Endodermal cell (in vitro differentiated cells): ENCODE measurements around the gene AZIN2. TPM values are rescaled to one million over a fixed set of nuclear protein-coding genes. Genes with fewer than 3 reads are reported as not detected.

Source experiments
- DNase-seq: peaks from one replicate; pipeline ENCODE4 v3.0.0-alpha.2; 2017
- H3K27ac ChIP-seq: 2 replicates; pipeline ENCODE4 v1.5.1; 2013; ENCODE audit warnings: mild to moderate bottlenecking, low read depth, low read length, moderate library complexity
- H3K27me3 ChIP-seq: 2 replicates; pipeline ENCODE4 v1.6.1; 2013; ENCODE audit warnings: mild to moderate bottlenecking, low read length, moderate library complexity; ENCODE audit not compliant: insufficient read depth, control insufficient read depth, poor library complexity, severe bottlenecking
- H3K36me3 ChIP-seq: 2 replicates; pipeline ENCODE4 v1.7.0; 2013; ENCODE audit warnings: mild to moderate bottlenecking, low read length, moderate library complexity; ENCODE audit not compliant: control insufficient read depth, insufficient read depth
- H3K4me1 ChIP-seq: one replicate; pipeline ENCODE4 v1.7.0; 2013; ENCODE audit warnings: low read length; ENCODE audit not compliant: control insufficient read depth, insufficient read depth
- H3K4me3 ChIP-seq: 2 replicates; pipeline ENCODE4 v1.5.1; 2013; ENCODE audit warnings: mild to moderate bottlenecking, low read length, moderate library complexity
- H3K9ac ChIP-seq: 2 replicates; pipeline ENCODE4 v1.6.1; 2013; ENCODE audit warnings: mild to moderate bottlenecking, low read length, moderate library complexity; ENCODE audit not compliant: poor library complexity, severe bottlenecking; ENCODE audit errors: extremely low read depth
- H3K9me3 ChIP-seq: 2 replicates; pipeline ENCODE4 v1.6.1; 2013; ENCODE audit warnings: mild to moderate bottlenecking, low read length, moderate library complexity; ENCODE audit not compliant: control insufficient read depth
- H3K27ac Mint-ChIP-seq: 2 replicates; pipeline ENCODE4 v1.8.0; 2020; ENCODE audit warnings: mixed read lengths
- H3K27me3 Mint-ChIP-seq: 2 replicates; pipeline ENCODE4 v1.8.0; 2021; ENCODE audit warnings: mild to moderate bottlenecking, mixed read lengths; ENCODE audit not compliant: insufficient read depth
- H3K36me3 Mint-ChIP-seq: 2 replicates; pipeline ENCODE4 v1.8.0; 2020; ENCODE audit warnings: low read depth, mixed read lengths
- H3K4me1 Mint-ChIP-seq: 2 replicates; pipeline ENCODE4 v1.8.0; 2020; ENCODE audit warnings: mixed read lengths
- H3K4me3 Mint-ChIP-seq: 2 replicates; pipeline ENCODE4 v1.8.0; 2020; ENCODE audit warnings: mild to moderate bottlenecking, moderate library complexity, mixed read lengths
- H3K9me3 Mint-ChIP-seq: 2 replicates; pipeline ENCODE4 v1.8.0; 2020; ENCODE audit warnings: mild to moderate bottlenecking, mixed read lengths
- CTCF ChIP-seq: fragments of 200-600 bp; sonication (generic); conservative IDR thresholded peaks from 2 replicates; pipeline ENCODE4 v1.5.0; 2021; ENCODE audit warnings: antibody characterized with exemption, mild to moderate bottlenecking
- WGBS, 2 experiments: methylation state at CpG; one replicate each; pipeline versions ENCODE4 v1.1.5 to v1.1.7; 2013; ENCODE audit warnings: missing lambda C conversion rate in 2 of 2, mixed read lengths in 1 of 2; ENCODE audit not compliant: insufficient coverage in 1 of 2, insufficient read length in 1 of 2; 5-methylcytosine and 5-hydroxymethylcytosine counted together
- total RNA-seq, 2 donors: library from RNA; stranded (reverse); fragmentation: NEBNext Ultra II Directional in 1 of 2; extraction: Animal tissue kit (Norgen Biotek cat#: 25700) in 1 of 2; gene quantifications; 2 replicates in 1 of 2; 3 replicates in 1 of 2; pipeline ENCODE4 v1.2.1, GENCODE V29; 2021

AZIN2 gene
- total RNA-seq, 2 donors from 2014 or later: 1.7 to 3.0 TPM

- DNase-seq: peak; percentile 62
- no peaks in the 10 kb centered on the region for H3K36me3 ChIP-seq
- no peak for TF ChIP-seq CTCF
- Mint-ChIP-seq H3K9me3 (peaks cover 6% of the 10 kb centered on the region), H3K36me3 (peaks cover 7% of the 10 kb centered on the region), H3K27ac (peak overlapping the region; percentile 48), H3K4me1 (peaks cover 6% of the 10 kb centered on the region), H3K27me3 (peaks cover 4% of the 10 kb centered on the region), H3K4me3 (no peak overlapping the region)
- WGBS, 2 experiments: 49 to 82% methylated on average over 4 to 14 of the region's 14 CpGs
- H3K4me1 ChIP-seq: no peaks in the 10 kb centered on the region
- H3K27ac ChIP-seq: peak overlapping the region; percentile 53
- no peak overlapping the region for H3K4me3 ChIP-seq
- H3K27me3 ChIP-seq: no peaks in the 10 kb centered on the region
- H3K9ac ChIP-seq: no peak overlapping the region
- H3K9me3 ChIP-seq: no peaks in the 10 kb centered on the region
These were observed 82.9 kb downstream of the AZIN2 start for GRCh38 chr1:33163621-33164519.

GRCh38 chr1:33165209-33165608 lies 84.3 kb downstream of the AZIN2 start:
- no peak for TF ChIP-seq CTCF
- H3K27ac ChIP-seq: no peak overlapping the region
- no peak overlapping the region for H3K9ac ChIP-seq
- peaks cover 6% of the 10 kb centered on the region for H3K9me3 Mint-ChIP-seq
- H3K27me3 ChIP-seq: no peaks in the 10 kb centered on the region
- H3K9me3 ChIP-seq: no peaks in the 10 kb centered on the region
- no peak overlapping the region for H3K27ac Mint-ChIP-seq
- DNase-seq: peak; percentile 95
- peaks cover 11% of the 10 kb centered on the region for H3K4me1 Mint-ChIP-seq
- 71 to 77% methylated on average over 9 to 21 of the region's 21 CpGs for WGBS, 2 experiments
- peaks cover 7% of the 10 kb centered on the region for H3K36me3 Mint-ChIP-seq
- H3K4me1 ChIP-seq: no peaks in the 10 kb centered on the region
- no peak overlapping the region for H3K4me3 ChIP-seq
- no peak overlapping the region for H3K4me3 Mint-ChIP-seq
- H3K27me3 Mint-ChIP-seq: peaks cover 4% of the 10 kb centered on the region
- H3K36me3 ChIP-seq: no peaks in the 10 kb centered on the region

- no peak overlapping the region for H3K27ac Mint-ChIP-seq
- no peak overlapping the region for H3K9ac ChIP-seq
- peaks cover 4% of the 10 kb centered on the region for H3K27me3 Mint-ChIP-seq
- H3K9me3 Mint-ChIP-seq: peaks cover 6% of the 10 kb centered on the region
- no peaks in the 10 kb centered on the region for H3K9me3 ChIP-seq
- H3K4me3 Mint-ChIP-seq: no peak overlapping the region
- no peaks in the 10 kb centered on the region for H3K36me3 ChIP-seq
- H3K4me1 ChIP-seq: no peaks in the 10 kb centered on the region
- H3K27ac ChIP-seq: no peak overlapping the region
- H3K27me3 ChIP-seq: no peaks in the 10 kb centered on the region
- no peak for DNase-seq
- H3K4me3 ChIP-seq: no peak overlapping the region
- no peak for TF ChIP-seq CTCF
- H3K4me1 Mint-ChIP-seq: peaks cover 11% of the 10 kb centered on the region
- 95 to 97% methylated on average over 5 to 6 of the region's 6 CpGs for WGBS, 2 experiments
- peaks cover 7% of the 10 kb centered on the region for H3K36me3 Mint-ChIP-seq
These were observed 84.9 kb downstream of the AZIN2 start for GRCh38 chr1:33165809-33166208.
